ENCODE results near the gene C17orf114.

Gene C17orf114

DNA sequence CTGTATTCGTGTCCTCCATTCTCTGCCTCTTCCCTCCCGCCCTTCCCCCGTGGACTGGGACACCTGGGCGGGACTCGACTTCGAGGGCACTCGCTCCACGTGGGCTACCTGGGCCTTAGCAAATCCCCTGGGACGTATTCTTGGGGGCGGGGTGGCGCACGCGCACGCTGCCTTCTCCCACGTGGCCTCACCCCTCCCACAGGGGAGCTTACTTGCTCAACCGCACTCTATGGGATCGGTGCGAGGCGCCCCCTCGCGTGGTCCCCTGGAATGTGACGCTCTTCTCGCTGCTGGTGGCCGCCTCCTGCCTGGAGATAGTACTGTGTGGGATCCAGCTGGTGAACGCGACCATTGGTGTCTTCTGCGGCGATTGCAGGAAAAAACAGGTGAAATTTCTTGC is 19.5 kb downstream of the C17orf114 start:
- TF ChIP-seq, protein P1, sequence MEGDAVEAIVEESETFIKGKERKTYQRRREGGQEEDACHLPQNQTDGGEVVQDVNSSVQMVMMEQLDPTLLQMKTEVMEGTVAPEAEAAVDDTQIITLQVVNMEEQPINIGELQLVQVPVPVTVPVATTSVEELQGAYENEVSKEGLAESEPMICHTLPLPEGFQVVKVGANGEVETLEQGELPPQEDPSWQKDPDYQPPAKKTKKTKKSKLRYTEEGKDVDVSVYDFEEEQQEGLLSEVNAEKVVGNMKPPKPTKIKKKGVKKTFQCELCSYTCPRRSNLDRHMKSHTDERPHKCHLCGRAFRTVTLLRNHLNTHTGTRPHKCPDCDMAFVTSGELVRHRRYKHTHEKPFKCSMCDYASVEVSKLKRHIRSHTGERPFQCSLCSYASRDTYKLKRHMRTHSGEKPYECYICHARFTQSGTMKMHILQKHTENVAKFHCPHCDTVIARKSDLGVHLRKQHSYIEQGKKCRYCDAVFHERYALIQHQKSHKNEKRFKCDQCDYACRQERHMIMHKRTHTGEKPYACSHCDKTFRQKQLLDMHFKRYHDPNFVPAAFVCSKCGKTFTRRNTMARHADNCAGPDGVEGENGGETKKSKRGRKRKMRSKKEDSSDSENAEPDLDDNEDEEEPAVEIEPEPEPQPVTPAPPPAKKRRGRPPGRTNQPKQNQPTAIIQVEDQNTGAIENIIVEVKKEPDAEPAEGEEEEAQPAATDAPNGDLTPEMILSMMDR (IDR thresholded peaks at IDR 0.05; ENCODE audit: insufficient read depth, low read depth, low read length): no peak
- DNase-seq (ENCODE audit: low read depth): no peak
- H3K4me3 ChIP-seq (ENCODE audit: low read depth, low read length): no peak overlapping the region

DNA sequence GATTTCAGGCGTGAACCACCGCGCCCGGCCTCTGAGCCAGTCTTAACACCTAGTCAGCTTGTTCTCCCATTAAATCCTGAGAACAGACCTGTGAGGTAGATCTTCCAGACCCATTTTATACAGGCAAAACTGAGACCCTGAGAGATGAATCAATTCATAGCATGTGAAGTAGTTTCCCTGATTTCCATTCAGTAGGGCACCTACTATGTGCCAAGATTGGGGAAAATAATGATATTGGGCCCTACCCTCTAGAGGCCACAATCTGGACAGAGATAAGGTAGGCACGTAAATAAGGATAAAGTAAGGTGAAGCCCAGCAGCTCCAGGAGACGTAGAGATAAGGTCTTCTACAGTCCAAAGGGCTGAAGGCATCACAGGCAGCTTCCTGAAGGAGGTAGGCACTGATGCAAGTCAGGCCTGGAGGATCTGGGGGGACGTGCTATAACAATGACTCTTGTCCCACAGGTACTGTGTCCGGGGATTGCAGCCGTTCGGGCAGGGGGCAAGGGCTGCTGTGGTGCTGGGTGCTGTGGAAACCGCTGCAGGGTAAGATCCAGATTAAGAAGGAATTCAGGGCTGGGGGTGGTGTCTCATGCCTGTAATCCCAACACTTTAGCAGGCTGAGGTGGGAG is 21.7 kb downstream of the C17orf114 start:
- TF ChIP-seq, protein P1 (IDR thresholded peaks at IDR 0.05; ENCODE audit: insufficient read depth, low read depth, low read length): no peak
- no peak overlapping the region for H3K4me3 ChIP-seq (ENCODE audit: low read depth, low read length)
- DNase-seq (ENCODE audit: low read depth): no peak

DNA sequence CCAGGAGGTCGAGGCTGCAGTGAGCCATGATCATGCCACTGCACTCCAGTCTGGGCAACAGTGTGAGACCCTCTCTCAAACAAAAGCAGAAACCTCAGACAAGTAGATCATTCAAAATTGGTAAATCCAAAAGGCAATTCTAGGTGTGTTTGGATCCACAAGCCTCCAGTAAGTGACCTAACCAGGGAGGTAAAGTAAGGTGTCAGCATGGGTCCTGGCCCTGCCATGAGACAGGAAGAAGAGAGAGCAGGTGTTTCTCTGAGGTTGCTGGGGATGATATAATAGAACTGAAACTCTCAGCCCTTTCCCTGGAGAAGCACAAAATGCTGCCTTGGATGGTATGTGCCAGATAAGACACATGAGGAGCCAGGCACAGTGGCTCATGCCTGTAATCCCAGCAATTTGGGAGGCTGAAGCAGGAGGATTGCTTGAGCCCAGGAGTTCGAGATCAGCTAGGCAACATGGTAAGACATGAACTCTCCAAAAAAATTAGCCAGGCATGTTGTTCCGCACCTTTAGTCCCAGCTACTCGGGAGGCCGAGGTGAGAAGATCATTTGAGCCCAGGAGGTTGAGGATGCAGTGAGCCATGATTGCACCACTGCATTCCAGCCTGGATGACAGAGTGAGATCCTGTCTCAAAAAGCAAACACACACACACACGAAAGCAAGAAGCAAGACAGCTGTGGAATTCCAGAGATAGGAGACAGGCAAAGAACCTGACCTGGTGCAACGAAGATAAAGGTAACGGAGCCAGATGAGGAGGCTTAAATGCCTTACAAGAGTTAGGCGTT is 24.0 kb downstream of the C17orf114 start:
- TF ChIP-seq, protein P1 (IDR thresholded peaks at IDR 0.05; ENCODE audit: insufficient read depth, low read depth, low read length): no peak
- peak; percentile 54 for DNase-seq (ENCODE audit: low read depth)
- no peak overlapping the region for H3K4me3 ChIP-seq (ENCODE audit: low read depth, low read length)

DNA sequence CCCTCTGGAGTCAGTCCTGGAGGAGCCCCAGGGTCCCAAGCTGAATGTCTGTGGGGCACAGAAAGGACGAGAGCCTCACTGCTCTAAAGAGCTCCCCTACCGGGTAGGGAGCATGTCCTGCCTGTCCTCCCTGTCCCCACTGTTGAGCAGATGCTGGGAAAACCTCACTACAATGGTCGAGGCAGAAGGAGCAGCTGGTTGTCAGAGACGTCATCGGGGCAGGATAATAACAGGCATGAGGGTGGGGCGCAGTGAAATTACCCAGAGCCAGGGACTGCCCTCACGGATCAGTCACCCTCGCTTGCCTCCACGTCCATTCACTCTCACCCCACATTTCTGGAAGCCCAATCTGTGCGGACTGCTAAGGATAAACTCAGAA is 29.9 kb downstream of the C17orf114 start:
- TF ChIP-seq, protein P1 (IDR thresholded peaks at IDR 0.05; ENCODE audit: insufficient read depth, low read depth, low read length): no peak
- no peak overlapping the region for H3K4me3 ChIP-seq (ENCODE audit: low read depth, low read length)
- DNase-seq (ENCODE audit: low read depth): no peak

DNA sequence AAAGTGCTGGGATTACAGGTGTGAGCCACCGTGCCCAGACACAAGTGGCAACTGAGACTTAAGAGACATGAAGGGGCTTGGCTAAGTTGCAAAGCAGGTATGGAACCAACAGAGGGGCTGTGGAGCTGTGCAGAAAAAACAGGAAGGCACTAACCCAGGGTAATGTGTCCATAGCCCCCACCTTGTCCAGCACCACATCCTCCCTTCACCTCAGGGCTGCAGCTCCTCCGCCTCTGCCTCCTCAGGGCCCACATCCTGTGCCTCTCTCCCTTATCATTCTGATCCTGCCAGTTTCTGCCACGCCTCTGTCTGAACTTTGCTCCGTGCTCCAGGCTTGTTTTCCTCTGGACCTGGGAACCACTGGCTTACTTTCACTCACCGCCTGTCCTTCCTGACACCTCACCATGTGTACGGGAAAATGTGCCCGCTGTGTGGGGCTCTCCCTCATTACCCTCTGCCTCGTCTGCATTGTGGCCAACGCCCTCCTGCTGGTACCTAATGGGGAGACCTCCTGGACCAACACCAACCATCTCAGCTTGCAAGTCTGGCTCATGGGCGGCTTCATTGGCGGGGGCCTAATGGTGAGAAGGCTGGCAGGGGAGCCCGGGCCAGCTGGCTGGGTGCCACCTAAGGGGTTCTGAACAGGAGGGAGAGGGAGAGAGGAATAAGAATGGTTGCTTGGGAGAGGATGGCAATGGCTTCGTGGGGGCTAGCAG is 30.5 kb downstream of the C17orf114 start, which contains the start of gene TM4SF5:
Gene TM4SF5, plus strand, starts transcription at position 368 of the 716 bp plus-strand sequence. Its CDS starts 37 bp downstream, at position 405.
- no peak for DNase-seq (ENCODE audit: low read depth)
- TF ChIP-seq, protein P1 (IDR thresholded peaks at IDR 0.05; ENCODE audit: insufficient read depth, low read depth, low read length): no peak
- H3K4me3 ChIP-seq (ENCODE audit: low read depth, low read length): no peak within 1 kb of the TSS

DNA sequence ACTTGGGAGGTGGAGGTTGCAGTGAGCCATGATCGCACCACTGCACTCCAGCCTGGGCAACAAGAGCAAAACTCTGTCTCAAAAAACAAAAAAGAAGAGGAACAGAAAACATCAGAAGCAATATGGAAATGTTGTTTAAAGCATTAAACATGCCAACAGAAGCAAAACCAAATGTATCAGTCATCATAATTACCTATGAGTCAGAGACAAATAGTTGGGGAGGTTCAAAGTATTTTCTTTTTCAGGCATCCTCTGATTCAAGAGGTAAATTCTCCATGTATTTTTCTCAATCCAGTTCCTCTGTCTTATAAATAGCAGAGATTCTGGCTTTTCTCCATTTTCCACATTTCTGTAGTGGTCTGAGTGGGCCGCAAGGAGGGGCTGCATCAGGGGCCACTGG is 32.5 kb downstream of the C17orf114 start:
- no peak for DNase-seq (ENCODE audit: low read depth)
- TF ChIP-seq, protein P1 (IDR thresholded peaks at IDR 0.05; ENCODE audit: insufficient read depth, low read depth, low read length): no peak
- no peak overlapping the region for H3K4me3 ChIP-seq (ENCODE audit: low read depth, low read length)

Measured in fibroblast of villous mesenchyme (primary cell).